PC-9 (cell line): ENCODE measurements around the gene KRTAP10-5.

Experiments used
- CTCF ChIP-seq: fragments of 200-600 bp; sonication (generic); conservative IDR thresholded peaks from 2 replicates; pipeline ENCODE4 v1.6.1; 2017; ENCODE audit warnings: mixed run types, antibody characterized with exemption, mild to moderate bottlenecking, moderate library complexity
- EZH2 ChIP-seq: fragments of 200-600 bp; sonication (generic); IDR thresholded peaks from 2 replicates; pipeline ENCODE4 v1.8.0; 2017; ENCODE audit warnings: antibody characterized with exemption, low read depth

- TF ChIP-seq CTCF (no peak), EZH2 (no peak)
Observed at GRCh38 chr21:44623575-44623974, 43.2 kb upstream of the KRTAP10-5 start.
